Vagina (tissue), 2 donors: Measurements from ENCODE around the gene REXO4.

Experiments
- CTCF ChIP-seq, 3 experiments: fragments of 450-650 bp in 2 of 3; fragments of 200-600 bp in 1 of 3; sonication (generic) in 1 of 3; IDR thresholded peaks; one replicate each; pipeline ENCODE4 v1.5.1; 2017 to 2019; ENCODE audit warnings: antibody characterized with exemption in 3 of 3, mild to moderate bottlenecking in 2 of 3, moderate library complexity in 2 of 3
- POLR2A ChIP-seq, 2 donors: fragments of 450-650 bp; IDR thresholded peaks; one replicate each; pipeline ENCODE4 v1.6.1; 2017; ENCODE audit warnings: antibody characterized with exemption in 2 of 2, mild to moderate bottlenecking in 2 of 2, moderate library complexity in 2 of 2

- no peak for TF ChIP-seq CTCF (IDR thresholded peaks at IDR 0.05)
- no peak for TF ChIP-seq POLR2A (IDR thresholded peaks at IDR 0.05)
Measured at GRCh38 chr9:133380734-133381133, 37.1 kb downstream of the REXO4 start.
